ENCODE measurements around the gene RNFT2.

The RNFT2 gene

GRCh38 chr12:116792403-116792802, 54.3 kb downstream of the RNFT2 start:
- TF ChIP-seq, protein P1, sequence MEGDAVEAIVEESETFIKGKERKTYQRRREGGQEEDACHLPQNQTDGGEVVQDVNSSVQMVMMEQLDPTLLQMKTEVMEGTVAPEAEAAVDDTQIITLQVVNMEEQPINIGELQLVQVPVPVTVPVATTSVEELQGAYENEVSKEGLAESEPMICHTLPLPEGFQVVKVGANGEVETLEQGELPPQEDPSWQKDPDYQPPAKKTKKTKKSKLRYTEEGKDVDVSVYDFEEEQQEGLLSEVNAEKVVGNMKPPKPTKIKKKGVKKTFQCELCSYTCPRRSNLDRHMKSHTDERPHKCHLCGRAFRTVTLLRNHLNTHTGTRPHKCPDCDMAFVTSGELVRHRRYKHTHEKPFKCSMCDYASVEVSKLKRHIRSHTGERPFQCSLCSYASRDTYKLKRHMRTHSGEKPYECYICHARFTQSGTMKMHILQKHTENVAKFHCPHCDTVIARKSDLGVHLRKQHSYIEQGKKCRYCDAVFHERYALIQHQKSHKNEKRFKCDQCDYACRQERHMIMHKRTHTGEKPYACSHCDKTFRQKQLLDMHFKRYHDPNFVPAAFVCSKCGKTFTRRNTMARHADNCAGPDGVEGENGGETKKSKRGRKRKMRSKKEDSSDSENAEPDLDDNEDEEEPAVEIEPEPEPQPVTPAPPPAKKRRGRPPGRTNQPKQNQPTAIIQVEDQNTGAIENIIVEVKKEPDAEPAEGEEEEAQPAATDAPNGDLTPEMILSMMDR (conservative IDR thresholded peaks at IDR 0.05; ENCODE audit: low read depth, low read length): no peak
- DNase-seq (ENCODE audit: low read depth): no peak
- H3K4me3 ChIP-seq (ENCODE audit: low read length): no peak overlapping the region

- H3K4me3 ChIP-seq (ENCODE audit: low read length): no peak overlapping the region
- TF ChIP-seq, protein P1 (conservative IDR thresholded peaks at IDR 0.05; ENCODE audit: low read depth, low read length): no peak
- no peak for DNase-seq (ENCODE audit: low read depth)
Measured at GRCh38 chr12:116794725-116795124, 56.6 kb downstream of the RNFT2 start.

DNA sequence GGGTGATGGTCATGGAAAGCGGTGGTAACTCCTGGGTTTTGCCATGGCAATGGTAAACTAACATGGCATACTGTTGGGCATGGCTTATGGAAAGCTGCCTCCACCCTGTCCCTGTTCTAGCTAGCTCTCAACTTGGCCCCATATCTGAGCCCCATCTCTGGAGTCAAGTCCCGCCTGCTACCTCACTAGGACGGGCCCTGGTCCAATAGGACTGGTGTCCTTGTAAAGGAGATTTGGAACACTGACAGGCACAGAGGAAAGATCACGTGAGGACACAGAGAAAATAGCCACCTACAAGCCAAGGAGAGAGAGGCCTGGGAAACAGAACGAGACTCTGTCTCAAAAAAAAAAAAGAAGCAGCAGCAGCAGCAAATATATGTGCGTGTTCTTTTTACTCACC, 59.8 kb downstream of the RNFT2 start:
- DNase-seq (ENCODE audit: low read depth): no peak
- TF ChIP-seq, protein P1 (conservative IDR thresholded peaks at IDR 0.05; ENCODE audit: low read depth, low read length): no peak

DNA sequence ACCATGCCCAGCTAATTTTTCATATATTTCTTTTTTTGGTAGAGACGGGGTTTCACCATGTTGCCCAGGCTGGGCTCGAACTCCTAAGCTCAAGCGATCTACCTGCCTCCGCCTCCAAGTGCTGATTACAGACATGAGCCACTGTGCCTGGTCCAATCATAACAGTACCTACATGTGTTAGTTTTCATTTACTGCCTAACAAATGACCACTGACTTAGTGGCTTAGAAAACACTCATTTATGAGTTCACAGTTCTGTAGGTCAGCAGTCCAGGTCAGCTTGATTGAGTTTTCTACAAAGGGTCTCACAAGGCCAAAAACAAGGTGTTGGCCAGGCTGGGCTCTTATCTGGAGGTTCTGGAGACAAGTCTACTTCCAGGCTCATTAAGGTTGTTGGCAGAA, 60.6 kb downstream of the RNFT2 start:
- no peak overlapping the region for H3K4me3 ChIP-seq (ENCODE audit: low read length)
- no peak for DNase-seq (ENCODE audit: low read depth)
- TF ChIP-seq, protein P1 (conservative IDR thresholded peaks at IDR 0.05; ENCODE audit: low read depth, low read length): no peak

More for the DNA sequence above, 59.8 kb downstream of the RNFT2 start:
- H3K4me3 ChIP-seq (ENCODE audit: low read length): no peak overlapping the region

DNA sequence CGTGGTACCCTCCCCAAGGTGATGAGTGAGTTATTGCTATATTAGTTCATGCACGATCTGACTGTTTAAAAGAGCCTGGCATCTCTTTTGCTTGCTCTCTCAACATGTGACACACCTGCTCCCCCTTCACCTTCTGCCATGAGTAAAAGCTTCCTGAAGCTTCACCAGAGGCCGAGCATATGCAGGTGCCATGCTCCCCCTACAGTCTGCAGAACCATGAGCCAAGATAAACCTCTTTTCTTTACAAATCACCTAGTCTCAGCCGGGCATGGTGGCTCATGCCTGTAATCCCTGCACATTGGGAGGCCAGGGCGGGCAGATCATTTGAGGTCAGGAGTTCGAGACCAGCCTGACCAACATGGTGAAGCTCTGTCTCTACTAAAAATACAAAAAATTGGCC, 61.8 kb downstream of the RNFT2 start:
- TF ChIP-seq, protein P1 (conservative IDR thresholded peaks at IDR 0.05; ENCODE audit: low read depth, low read length): no peak
- DNase-seq (ENCODE audit: low read depth): no peak
- no peak overlapping the region for H3K4me3 ChIP-seq (ENCODE audit: low read length)

GRCh38 chr12:116800918-116801317, 62.8 kb downstream of the RNFT2 start:
- no peak for DNase-seq (ENCODE audit: low read depth)
- H3K4me3 ChIP-seq (ENCODE audit: low read length): no peak overlapping the region
- TF ChIP-seq, protein P1 (conservative IDR thresholded peaks at IDR 0.05; ENCODE audit: low read depth, low read length): no peak

GRCh38 chr12:116802018-116802417, 63.9 kb downstream of the RNFT2 start:
- no peak overlapping the region for H3K4me3 ChIP-seq (ENCODE audit: low read length)
- no peak for DNase-seq (ENCODE audit: low read depth)
- TF ChIP-seq, protein P1 (conservative IDR thresholded peaks at IDR 0.05; ENCODE audit: low read depth, low read length): no peak

Measured in retinal pigment epithelial cell (primary cell).